Heart left ventricle (tissue), 16 donors: Measurements from ENCODE around the gene UMPS. TPM values are rescaled to one million over a fixed set of nuclear protein-coding genes. Genes with fewer than 3 reads are reported as not detected.
A peak's percentile ranks its signal among the peaks of the same experiment; 100 is the strongest.

Experiments used
- ATAC-seq, 4 donors: fragments of 200-7000 bp; cut with Tn5 transposase; one replicate each; pipeline ENCODE4 v1.9.1; 2020 to 2022; ENCODE audit warnings: moderate library complexity in 4 of 4, mild to moderate bottlenecking in 3 of 4, moderate number of reproducible peaks in 1 of 4
- DNase-seq, 5 donors: peaks; one replicate each; pipeline ENCODE4 v3.0.0-alpha.2; 2020
- H3K27ac ChIP-seq, 12 donors: fragments of 200-600 bp; sonication (generic) in 4 of 12; one replicate each; pipeline versions ENCODE4 v1.5.0 to v1.8.0; 2016 to 2022; ENCODE audit warnings: mild to moderate bottlenecking in 2 of 12
- H3K27me3 ChIP-seq, 9 donors: fragments of 200-600 bp; sonication (generic) in 2 of 9; one replicate each; pipeline versions ENCODE4 v1.5.1 to v1.8.0; 2016 to 2022; ENCODE audit warnings: mild to moderate bottlenecking in 3 of 9
- H3K36me3 ChIP-seq, 9 donors: fragments of 200-600 bp; sonication (generic) in 2 of 9; one replicate each; pipeline versions ENCODE4 v1.5.0 to v1.8.0; 2018 to 2022; ENCODE audit warnings: mild to moderate bottlenecking in 2 of 9
- H3K4me1 ChIP-seq, 12 donors: fragments of 200-600 bp; sonication (generic) in 4 of 12; one replicate each; pipeline versions ENCODE4 v1.5.0 to v1.8.0; 2016 to 2022; ENCODE audit warnings: mild to moderate bottlenecking in 3 of 12
- H3K4me3 ChIP-seq, 12 donors: fragments of 200-600 bp; sonication (generic) in 4 of 12; one replicate each; pipeline versions ENCODE4 v1.5.0 to v1.8.0; 2017 to 2022; ENCODE audit warnings: mild to moderate bottlenecking in 9 of 12, moderate library complexity in 4 of 12
- H3K9me3 ChIP-seq, 12 donors: fragments of 200-600 bp; sonication (generic) in 4 of 12; one replicate each; pipeline versions ENCODE4 v1.5.0 to v1.8.0; 2016 to 2022; ENCODE audit warnings: mild to moderate bottlenecking in 1 of 12
- POLR2A ChIP-seq, 2 donors: fragments of 450-650 bp; IDR thresholded peaks; one replicate each; pipeline ENCODE4 v1.6.1; 2017; ENCODE audit warnings: antibody characterized with exemption in 2 of 2, mild to moderate bottlenecking in 2 of 2, moderate library complexity in 2 of 2
- WGBS, 4 donors: extraction: QIAGEN DNeasy Blood & Tissue Kit in 2 of 4; methylation state at CpG; one replicate each; pipeline versions ENCODE4 v1.1.5 to v1.1.7; 2013 to 2018; 5-methylcytosine and 5-hydroxymethylcytosine counted together
- intact Hi-C, 10 donors: fragments of 100-400 bp; cut with DNase I; formaldehyde crosslinking; loops; one replicate each; pipeline versions ENCODE4 v1.11.1 to v1.14.2; 2022
- polyA plus RNA-seq, 2 donors: library from polyadenylated mRNA; stranded (reverse); fragments of 200-250 nt; gene quantifications; one replicate each; pipeline ENCODE4 v1.2.3, GENCODE V29; 2013
- total RNA-seq, 9 donors: library from RNA; depleted of rRNA in 2 of 9; stranded (reverse); fragments of >200 nt in 2 of 9; fragmentation: NEBNext Ultra II Directional in 3 of 9; extraction: Animal tissue kit (Norgen Biotek cat#: 25700) in 3 of 9; gene quantifications; one replicate each; pipeline versions ENCODE4 v1.1.0 to v1.2.4, GENCODE V29; 2016 to 2023
- TF ChIP-seq, protein P1 (sequence below), 12 donors: fragments of 200-600 bp; sonication (generic) in 4 of 12; IDR thresholded peaks; one replicate each; pipeline versions ENCODE4 v1.5.0 to v1.8.0; 2018 to 2022; ENCODE audit warnings: antibody characterized with exemption in 12 of 12, mild to moderate bottlenecking in 5 of 12
- donor health status: ischemic (EF 13 %, LVEDD 7.1; RV severe dilation, severe dysfunction).
- donor health status: healthy with polysubstance abuse.
- donor health status: DM: no; HTN: yes; CAD: no.
- donor health status: DM: no; HTN: no; CAD: no.
- donor health status: ischemic (EF 25% LVEDD 6.9; RV normal size, moderate dysfunction).
- donor health status: ischemic (EF 25% LVEDD 5.7; RV mildly dilated, moderate dysfunction).
- donor health status: healthy.
- donor health status: DM: yes; HTN: yes; CAD: no.
- donor health status: ischemic (EF 35%, LVEDD 5.7; RV mildly dilated, moderate dysfunction).
- donor health status: nonischemic (EF 11% LVEDD 7.7; RV severe dilation, severe dysfunction).
- donor health status: DM: yes; HTN: yes; CAD: no.
- donor health status: PGD.
- donor health status: ischemic (EF 29% LVEDD 5.4; RV normal size, mild dysfunction).
- donor health status: nonischemic (EF 23%, LVEDD 6.1; RV moderate dilation, normal function).

UMPS gene
- total and polyA plus RNA-seq, 11 donors, result 2.3 to 15.9 (median 7.1) TPM

GRCh38 chr3:124707656-124708062, 22.6 kb upstream of the UMPS start:
- no peak overlapping the region for H3K27ac ChIP-seq
- TF ChIP-seq, protein P1, sequence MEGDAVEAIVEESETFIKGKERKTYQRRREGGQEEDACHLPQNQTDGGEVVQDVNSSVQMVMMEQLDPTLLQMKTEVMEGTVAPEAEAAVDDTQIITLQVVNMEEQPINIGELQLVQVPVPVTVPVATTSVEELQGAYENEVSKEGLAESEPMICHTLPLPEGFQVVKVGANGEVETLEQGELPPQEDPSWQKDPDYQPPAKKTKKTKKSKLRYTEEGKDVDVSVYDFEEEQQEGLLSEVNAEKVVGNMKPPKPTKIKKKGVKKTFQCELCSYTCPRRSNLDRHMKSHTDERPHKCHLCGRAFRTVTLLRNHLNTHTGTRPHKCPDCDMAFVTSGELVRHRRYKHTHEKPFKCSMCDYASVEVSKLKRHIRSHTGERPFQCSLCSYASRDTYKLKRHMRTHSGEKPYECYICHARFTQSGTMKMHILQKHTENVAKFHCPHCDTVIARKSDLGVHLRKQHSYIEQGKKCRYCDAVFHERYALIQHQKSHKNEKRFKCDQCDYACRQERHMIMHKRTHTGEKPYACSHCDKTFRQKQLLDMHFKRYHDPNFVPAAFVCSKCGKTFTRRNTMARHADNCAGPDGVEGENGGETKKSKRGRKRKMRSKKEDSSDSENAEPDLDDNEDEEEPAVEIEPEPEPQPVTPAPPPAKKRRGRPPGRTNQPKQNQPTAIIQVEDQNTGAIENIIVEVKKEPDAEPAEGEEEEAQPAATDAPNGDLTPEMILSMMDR (IDR thresholded peaks at IDR 0.05), result no peak
- TF ChIP-seq POLR2A (IDR thresholded peaks at IDR 0.05), result no peak
- ATAC-seq (no peak), DNase-seq (no peak)
- no peak overlapping the region for H3K4me3 ChIP-seq
- 57 to 74% (median 65%) methylated on average over 1 of the region's 1 CpG for WGBS, 4 donors
- H3K27me3 ChIP-seq, result no peaks in the 10 kb centered on the region
- H3K9me3 ChIP-seq, result no peaks in the 10 kb centered on the region
- H3K36me3 ChIP-seq, result no peaks in the 10 kb centered on the region
- no peaks in the 10 kb centered on the region for H3K4me1 ChIP-seq
- intact Hi-C loops, result no loop called here

DNA sequence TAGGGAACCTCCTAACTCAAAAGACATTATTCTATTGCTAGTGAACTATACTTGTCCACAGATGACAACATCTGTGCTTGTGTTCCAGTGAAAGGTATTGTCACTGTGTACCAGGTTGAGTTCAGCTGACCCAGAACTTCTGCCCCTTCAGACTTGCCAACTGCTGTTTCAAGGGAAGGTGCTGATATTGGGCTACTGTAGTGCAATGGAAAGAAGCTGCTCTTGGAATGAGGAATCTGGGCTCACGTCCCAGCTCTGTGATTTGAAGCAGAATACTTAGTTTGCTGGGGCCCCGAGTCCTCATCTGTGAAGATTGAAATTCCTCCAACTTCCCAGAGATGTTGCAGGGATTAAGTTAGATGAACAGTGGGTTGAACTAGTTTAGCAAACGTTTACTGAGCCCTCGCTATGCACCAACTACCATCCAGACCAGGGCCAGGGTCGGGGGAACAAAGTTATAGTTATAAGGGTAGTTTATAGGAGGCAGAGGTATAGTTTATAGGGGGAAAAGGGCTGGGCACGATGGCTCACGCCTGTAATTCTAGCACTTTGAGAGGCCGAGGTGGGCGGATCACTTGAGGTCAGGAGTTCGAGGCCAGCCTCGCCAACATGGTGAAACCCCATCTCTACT, 15.9 kb upstream of the UMPS start:
- no peak overlapping the region for H3K4me3 ChIP-seq
- intact Hi-C loops, result no loop called here
- no peaks in the 10 kb centered on the region for H3K9me3 ChIP-seq
- TF ChIP-seq, protein P1 (IDR thresholded peaks at IDR 0.05), result no peak
- TF ChIP-seq POLR2A (IDR thresholded peaks at IDR 0.05), result no peak
- 69 to 79% (median 73%) methylated on average over 9 to 11 of the region's 11 CpGs for WGBS, 4 donors
- DNase-seq (peak in 1 of 5 donors; percentile 45), ATAC-seq (peak; percentile 86 to 93 (median 90))
- H3K27ac ChIP-seq, result peak overlapping the region in 2 of 12 donors; percentile 26 to 31
- peaks cover 0 to 26% (median 7%) of the 10 kb centered on the region in 9 donors for H3K36me3 ChIP-seq
- H3K4me1 ChIP-seq, result peaks cover 0 to 6% (median 0%) of the 10 kb centered on the region in 12 donors
- no peaks in the 10 kb centered on the region for H3K27me3 ChIP-seq

- intact Hi-C loops, result no loop called here
- no peak for TF ChIP-seq POLR2A (IDR thresholded peaks at IDR 0.05)
- TF ChIP-seq, protein P1 (IDR thresholded peaks at IDR 0.05), result no peak
- Histone ChIP-seq H3K36me3 (peaks cover 0 to 26% (median 8%) of the 10 kb centered on the region in 9 donors), H3K9me3 (no peaks in the 10 kb centered on the region), H3K27me3 (peaks cover 0 to 18% (median 0%) of the 10 kb centered on the region in 9 donors), H3K27ac (no peak overlapping the region), H3K4me1 (no peaks in the 10 kb centered on the region), H3K4me3 (no peak overlapping the region)
- DNase-seq (no peak), ATAC-seq (no peak)
- 83 to 90% (median 84%) methylated on average over 2 of the region's 2 CpGs for WGBS, 4 donors
Measured at GRCh38 chr3:124722589-124722988, 7.7 kb upstream of the UMPS start.

GRCh38 chr3:124730941-124731297, 667 bp downstream of the UMPS start:
- ATAC-seq (peak in 1 of 4 donors; percentile 5), DNase-seq (no peak)
- TF ChIP-seq POLR2A (IDR thresholded peaks at IDR 0.05), result no peak
- TF ChIP-seq, protein P1 (IDR thresholded peaks at IDR 0.05), result no peak
- WGBS, 4 donors, result 17 to 20% (median 18%) methylated on average over 13 of the region's 13 CpGs
- peaks cover 0 to 21% (median 12%) of the 10 kb centered on the region in 9 donors for H3K36me3 ChIP-seq
- peaks cover 0 to 31% (median 20%) of the 10 kb centered on the region in 12 donors for H3K4me1 ChIP-seq
- peak overlapping the region; percentile 64 to 95 (median 85) for H3K4me3 ChIP-seq
- no peaks in the 10 kb centered on the region for H3K9me3 ChIP-seq
- peaks cover 0 to 18% (median 0%) of the 10 kb centered on the region in 9 donors for H3K27me3 ChIP-seq
- intact Hi-C loops, result no loop called here
- peak overlapping the region in 4 of 12 donors; percentile 68 to 81 (median 78) for H3K27ac ChIP-seq
